Activated CD4-positive, alpha-beta T cell treated with anti-CD3 and anti-CD28 coated beads for 48 hours (primary cell): ENCODE data around the gene GPR89A.

Source experiments
- DNase-seq: peaks from one replicate; pipeline ENCODE4 v3.0.0-alpha.2; 2020

The GPR89A gene

DNA sequence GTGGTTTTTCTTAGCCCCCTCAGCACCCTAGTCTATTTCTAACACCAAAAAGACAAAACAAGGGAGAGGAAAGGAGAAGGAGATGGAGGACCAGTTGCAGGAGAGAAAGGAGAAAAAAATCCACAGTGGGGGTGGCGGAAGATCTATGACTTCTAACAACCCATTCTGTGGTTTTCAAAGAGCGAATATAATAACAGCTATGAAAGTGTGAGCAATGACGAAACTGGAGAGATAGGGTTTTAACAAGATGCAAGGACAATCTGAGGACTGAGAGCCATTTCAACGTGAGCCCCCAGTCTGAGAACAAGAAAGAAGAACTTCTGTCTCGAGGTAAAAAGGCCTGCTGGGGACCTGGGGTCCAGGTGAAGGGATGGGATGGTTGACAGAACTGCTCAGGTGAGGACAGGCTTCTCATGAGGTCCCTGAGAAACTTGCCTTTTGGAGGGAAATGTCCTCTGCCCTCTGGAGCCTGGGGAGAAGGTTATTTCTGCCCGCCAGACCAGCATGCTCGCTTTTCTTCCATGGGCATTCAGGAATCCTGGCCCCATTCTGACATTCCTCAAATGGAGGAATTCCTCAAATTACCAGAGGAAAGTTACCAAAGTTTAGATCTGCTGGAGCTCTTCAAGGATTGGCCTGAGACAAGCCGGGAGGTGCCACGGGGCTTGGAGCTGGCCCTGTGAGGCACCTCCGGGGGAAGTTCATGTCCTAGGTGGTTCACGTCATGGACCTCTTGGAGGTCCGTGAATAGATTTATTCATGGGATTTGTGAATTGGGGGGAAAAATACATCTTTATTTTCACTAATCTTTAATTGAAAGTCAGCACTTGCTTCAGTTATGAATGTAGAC is 111.7 kb downstream of the GPR89A start, which contains the start of gene CD160:
CD160 (plus strand) TSS at position 270 of the 850 bp plus-strand sequence. CDS start 8,829 bp downstream, outside the sequence.
- peak; percentile 30 for DNase-seq
